Neural cell (in vitro differentiated cells): ENCODE measurements around the gene KPNA1. TPM values are rescaled to one million over a fixed set of nuclear protein-coding genes. Genes with fewer than 3 reads are reported as not detected.

Experiments
- H2AFZ ChIP-seq: fragments of 200-600, 300-800 bp; sonication (generic), shearing (Covaris generic); 2 replicates; pipeline ENCODE4 v1.6.0; 2014; ENCODE audit warnings: low read depth, mild to moderate bottlenecking, antibody characterized with exemption, low read length, moderate library complexity
- H3F3A ChIP-seq: fragments of 200-600 bp; shearing (Covaris generic); 2 replicates; pipeline ENCODE4 v1.6.1; 2016; ENCODE audit warnings: mild to moderate bottlenecking, moderate library complexity, mixed read lengths, antibody characterized with exemption, low read length; ENCODE audit not compliant: insufficient read depth, poor library complexity, severe bottlenecking
- H3K27ac ChIP-seq: fragments of 200-600, 300-800 bp; sonication (generic), shearing (Covaris generic); 2 replicates; pipeline ENCODE4 v1.5.1; 2014; ENCODE audit warnings: mild to moderate bottlenecking, low read length, moderate library complexity
- H3K27me3 ChIP-seq: fragments of 300-800, 200-600 bp; sonication (generic), shearing (Covaris generic); 2 replicates; pipeline ENCODE4 v1.6.0; 2014; ENCODE audit warnings: mild to moderate bottlenecking, low read depth, low read length, moderate library complexity; ENCODE audit not compliant: insufficient read depth
- H3K36me3 ChIP-seq: fragments of 300-800, 200-600 bp; sonication (generic), shearing (Covaris generic); 2 replicates; pipeline ENCODE4 v1.5.1; 2014; ENCODE audit warnings: mild to moderate bottlenecking, antibody characterized with exemption, low read length, moderate library complexity; ENCODE audit not compliant: insufficient read depth
- H3K4me2 ChIP-seq: fragments of 300-800, 200-600 bp; sonication (generic), shearing (Covaris generic); 2 replicates; pipeline ENCODE4 v1.6.0; 2014; ENCODE audit warnings: mild to moderate bottlenecking, low read length
- H3K4me3 ChIP-seq: fragments of 300-800, 200-600 bp; sonication (generic), shearing (Covaris generic); 2 replicates; pipeline ENCODE4 v1.5.1; 2014; ENCODE audit warnings: mild to moderate bottlenecking, low read length, moderate library complexity
- H3K79me2 ChIP-seq: fragments of 200-600 bp; shearing (Covaris generic); replicated peaks from 2 replicates; pipeline ENCODE4 v1.6.0; 2014; ENCODE audit warnings: mild to moderate bottlenecking, low read length, moderate library complexity; ENCODE audit not compliant: insufficient read depth
- H3K9ac ChIP-seq: fragments of 300-800, 200-600 bp; sonication (generic), shearing (Covaris generic); 2 replicates; pipeline ENCODE4 v1.6.1; 2016; ENCODE audit warnings: mild to moderate bottlenecking, low read length, mixed read lengths
- H3K9me2 ChIP-seq: fragments of 200-600 bp; shearing (Covaris generic); 2 replicates; pipeline ENCODE4 v1.6.1; 2016; ENCODE audit warnings: mild to moderate bottlenecking, low read length, mixed read lengths; ENCODE audit not compliant: insufficient read depth
- H3K9me3 ChIP-seq: fragments of 200-600, 300-800 bp; sonication (generic), shearing (Covaris generic); 2 replicates; pipeline ENCODE4 v1.6.1; 2016; ENCODE audit warnings: mild to moderate bottlenecking, mixed run types, low read length, moderate library complexity, mixed read lengths
- H4K20me1 ChIP-seq: fragments of 200-600 bp; shearing (Covaris generic); 2 replicates; pipeline ENCODE4 v1.6.1; 2016; ENCODE audit warnings: mild to moderate bottlenecking, mixed run types; ENCODE audit not compliant: insufficient read depth
- CTCF ChIP-seq: fragments of 450-650 bp; IDR thresholded peaks from 2 replicates; pipeline ENCODE4 v1.5.1; 2014; ENCODE audit warnings: antibody characterized with exemption, mild to moderate bottlenecking, moderate library complexity; ENCODE audit not compliant: poor library complexity, severe bottlenecking
- EP300 ChIP-seq: fragments of 450-650 bp; conservative IDR thresholded peaks from 2 replicates; pipeline ENCODE4 v1.6.1; 2014; ENCODE audit warnings: antibody characterized with exemption, mild to moderate bottlenecking, moderate library complexity; ENCODE audit not compliant: poor library complexity, severe bottlenecking
- EZH2 ChIP-seq: fragments of 200-600, 300-800 bp; shearing (Covaris generic), sonication (generic); IDR thresholded peaks from 2 replicates; pipeline ENCODE4 v1.6.1; 2014; ENCODE audit warnings: antibody characterized with exemption, low read length, borderline replicate concordance, mild to moderate bottlenecking; ENCODE audit not compliant: insufficient read depth, poor library complexity, severe bottlenecking
- MXI1 ChIP-seq: fragments of 450-650 bp; conservative IDR thresholded peaks from 2 replicates; pipeline ENCODE4 v1.6.1; 2014; ENCODE audit warnings: antibody characterized with exemption, mild to moderate bottlenecking; ENCODE audit not compliant: poor library complexity, severe bottlenecking
- POLR2AphosphoS5 ChIP-seq: IDR thresholded peaks from 2 replicates; pipeline ENCODE4 v1.6.1; 2012
- RAD21 ChIP-seq: fragments of 450-650 bp; conservative IDR thresholded peaks from 2 replicates; pipeline ENCODE4 v1.6.1; 2014; ENCODE audit warnings: antibody characterized with exemption, mild to moderate bottlenecking, moderate library complexity
- REST ChIP-seq: IDR thresholded peaks from 2 replicates; pipeline ENCODE4 v1.6.1; 2012; ENCODE audit warnings: borderline replicate concordance
- SMC3 ChIP-seq: fragments of 450-650 bp; conservative IDR thresholded peaks from 2 replicates; pipeline ENCODE4 v1.6.1; 2014; ENCODE audit warnings: antibody characterized with exemption, mild to moderate bottlenecking, moderate library complexity; ENCODE audit not compliant: poor library complexity
- TAF1 ChIP-seq: IDR thresholded peaks from 2 replicates; pipeline ENCODE4 v1.6.1; 2012; ENCODE audit warnings: low read depth
- polyA plus RNA-seq: library from polyadenylated mRNA; depleted of rRNA; stranded (reverse); fragments of >200 nt; gene quantifications from 2 replicates; pipeline ENCODE4 v1.2.3, GENCODE V29; 2014

Gene KPNA1
- polyA plus RNA-seq, 1 donor from 2014 or later: 35.8 TPM

GRCh38 chr3:122506450-122506849 lies 8.3 kb downstream of the KPNA1 start:
- Histone ChIP-seq H3K4me3 (no peak overlapping the region), H3K9me2 (no peaks in the 10 kb centered on the region), H4K20me1 (no peaks in the 10 kb centered on the region), H2AFZ (no peak overlapping the region), H3F3A (no peaks in the 10 kb centered on the region), H3K36me3 (no peaks in the 10 kb centered on the region), H3K27me3 (no peaks in the 10 kb centered on the region), H3K27ac (no peak overlapping the region), H3K4me2 (no peak overlapping the region), H3K9ac (no peak overlapping the region), H3K79me2 (peaks cover 100% of the 10 kb centered on the region), H3K9me3 (no peaks in the 10 kb centered on the region)
- TF ChIP-seq RAD21 (no peak), POLR2AphosphoS5 (no peak), SMC3 (no peak), EZH2 (no peak), MXI1 (no peak), REST (no peak), CTCF (no peak), EP300 (no peak), TAF1 (no peak)

GRCh38 chr3:122505676-122506075 lies 9.1 kb downstream of the KPNA1 start:
- no peaks in the 10 kb centered on the region for H3K36me3 ChIP-seq
- no peaks in the 10 kb centered on the region for H3K9me2 ChIP-seq
- no peaks in the 10 kb centered on the region for H3K27me3 ChIP-seq
- no peak overlapping the region for H3K4me3 ChIP-seq
- no peak overlapping the region for H3K27ac ChIP-seq
- H3K79me2 ChIP-seq: peaks cover 94% of the 10 kb centered on the region
- no peaks in the 10 kb centered on the region for H4K20me1 ChIP-seq
- no peak overlapping the region for H3K4me2 ChIP-seq
- no peak overlapping the region for H3K9ac ChIP-seq
- H3F3A ChIP-seq: no peaks in the 10 kb centered on the region
- no peaks in the 10 kb centered on the region for H3K9me3 ChIP-seq
- H2AFZ ChIP-seq: no peak overlapping the region
- TF ChIP-seq REST (no peak), MXI1 (no peak), SMC3 (no peak), CTCF (no peak), EZH2 (no peak), TAF1 (no peak), POLR2AphosphoS5 (no peak), RAD21 (no peak), EP300 (no peak)
